C4-2B (cell line): ENCODE measurements around the gene TBC1D32.

Experiments used
- H3K27ac ChIP-seq: fragments of 450-650 bp; 2 replicates; pipeline ENCODE4 v1.5.1; 2017
- ZFX ChIP-seq: fragments of 450-650 bp; IDR thresholded peaks from 2 replicates; pipeline ENCODE4 v1.6.1; 2017
- TF ChIP-seq, protein P1 (sequence below): fragments of 450-650 bp; conservative IDR thresholded peaks from 2 replicates; pipeline ENCODE4 v1.5.1; 2017; ENCODE audit warnings: mild to moderate bottlenecking

Gene TBC1D32

DNA sequence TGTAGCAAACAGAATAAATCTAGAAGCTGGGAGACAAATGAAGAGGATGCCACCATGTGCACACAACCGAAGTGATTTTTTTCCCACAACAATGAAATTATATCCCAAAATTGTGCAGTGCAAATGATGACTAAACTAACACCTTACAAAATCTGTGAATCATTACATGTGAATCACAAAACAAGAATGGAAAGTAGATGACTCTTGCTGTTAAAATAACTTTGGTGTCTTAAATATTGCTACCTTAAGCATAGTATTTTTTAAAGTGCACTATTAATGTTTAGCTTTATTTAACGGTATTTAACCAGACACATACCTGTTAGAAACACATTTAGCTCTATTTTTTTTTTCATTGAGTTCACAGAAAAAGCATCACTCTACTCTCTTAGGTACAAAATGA is 190.8 kb downstream of the TBC1D32 start:
- H3K27ac ChIP-seq, result no peak overlapping the region
- TF ChIP-seq, protein P1, sequence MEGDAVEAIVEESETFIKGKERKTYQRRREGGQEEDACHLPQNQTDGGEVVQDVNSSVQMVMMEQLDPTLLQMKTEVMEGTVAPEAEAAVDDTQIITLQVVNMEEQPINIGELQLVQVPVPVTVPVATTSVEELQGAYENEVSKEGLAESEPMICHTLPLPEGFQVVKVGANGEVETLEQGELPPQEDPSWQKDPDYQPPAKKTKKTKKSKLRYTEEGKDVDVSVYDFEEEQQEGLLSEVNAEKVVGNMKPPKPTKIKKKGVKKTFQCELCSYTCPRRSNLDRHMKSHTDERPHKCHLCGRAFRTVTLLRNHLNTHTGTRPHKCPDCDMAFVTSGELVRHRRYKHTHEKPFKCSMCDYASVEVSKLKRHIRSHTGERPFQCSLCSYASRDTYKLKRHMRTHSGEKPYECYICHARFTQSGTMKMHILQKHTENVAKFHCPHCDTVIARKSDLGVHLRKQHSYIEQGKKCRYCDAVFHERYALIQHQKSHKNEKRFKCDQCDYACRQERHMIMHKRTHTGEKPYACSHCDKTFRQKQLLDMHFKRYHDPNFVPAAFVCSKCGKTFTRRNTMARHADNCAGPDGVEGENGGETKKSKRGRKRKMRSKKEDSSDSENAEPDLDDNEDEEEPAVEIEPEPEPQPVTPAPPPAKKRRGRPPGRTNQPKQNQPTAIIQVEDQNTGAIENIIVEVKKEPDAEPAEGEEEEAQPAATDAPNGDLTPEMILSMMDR, result no peak
- no peak for TF ChIP-seq ZFX

DNA sequence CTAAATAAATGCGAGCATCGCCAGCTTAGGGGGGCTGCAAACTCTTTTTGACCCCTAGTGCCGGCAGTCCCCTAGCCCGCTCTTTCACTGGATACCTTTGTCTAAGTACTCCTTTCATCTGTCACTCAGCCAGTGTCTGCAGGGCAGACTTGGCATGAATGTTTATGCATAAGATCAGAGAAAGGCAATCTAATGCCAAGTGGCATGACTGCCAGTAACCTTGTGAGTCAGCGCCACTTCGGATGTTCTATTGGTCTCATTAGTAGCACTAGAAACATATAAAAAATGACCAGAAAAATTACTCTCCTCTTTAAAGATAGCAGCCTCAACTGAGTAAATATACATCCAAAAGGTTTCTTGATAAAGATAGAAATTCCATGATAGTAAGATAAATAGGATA is 192.2 kb downstream of the TBC1D32 start:
- TF ChIP-seq, protein P1, result no peak
- no peak for TF ChIP-seq ZFX
- peak overlapping the region; percentile 59; the same call in 1 of the 2 replicates for H3K27ac ChIP-seq

GRCh38 chr6:121135425-121135824 is 198.9 kb downstream of the TBC1D32 start:
- TF ChIP-seq ZFX, result no peak
- TF ChIP-seq, protein P1, result no peak
- no peak overlapping the region for H3K27ac ChIP-seq

- H3K27ac ChIP-seq, result no peak overlapping the region
- TF ChIP-seq, protein P1, result no peak
- no peak for TF ChIP-seq ZFX
These were observed 199.4 kb downstream of the TBC1D32 start for GRCh38 chr6:121134922-121135321.

DNA sequence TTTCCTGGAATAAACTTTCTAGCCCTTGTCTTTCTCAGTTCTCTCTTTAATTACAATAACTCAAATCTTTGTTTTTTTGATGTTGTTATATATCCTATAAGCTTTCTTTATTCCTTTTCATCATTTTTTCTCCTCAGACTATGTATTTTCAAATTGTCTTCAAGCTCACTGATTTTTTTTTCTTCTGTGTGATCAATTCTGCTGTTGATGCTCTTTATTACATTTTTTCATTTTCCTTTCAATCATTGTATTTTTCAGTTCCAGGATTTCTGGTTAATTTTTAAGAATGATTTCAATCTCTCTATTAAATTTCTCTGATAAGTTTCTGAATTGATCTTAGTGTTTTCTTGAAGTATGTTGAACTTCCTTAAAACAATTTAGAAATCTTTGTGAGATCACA is 209.7 kb downstream of the TBC1D32 start:
- TF ChIP-seq, protein P1, result no peak
- no peak for TF ChIP-seq ZFX
- no peak overlapping the region for H3K27ac ChIP-seq

DNA sequence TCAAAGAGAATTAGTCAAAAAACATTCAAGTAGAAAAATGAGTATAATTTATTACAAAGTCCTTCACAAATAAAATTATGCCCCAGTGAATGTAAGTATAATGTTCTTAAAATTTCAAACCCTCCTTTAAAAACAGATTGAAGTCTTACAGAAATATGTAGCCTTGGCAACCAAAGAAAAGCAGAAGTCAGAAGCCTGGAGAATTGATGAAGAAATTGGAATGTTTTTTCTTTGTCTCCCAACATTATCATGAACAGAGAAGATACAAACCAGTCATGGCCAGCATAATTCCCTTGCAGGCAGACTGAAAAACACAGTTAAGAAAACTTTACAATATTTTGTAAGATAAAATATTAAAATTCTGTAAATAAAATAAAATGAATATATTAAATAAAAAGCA is 221.9 kb downstream of the TBC1D32 start:
- TF ChIP-seq, protein P1, result no peak
- no peak for TF ChIP-seq ZFX

GRCh38 chr6:121110733-121111132 is 223.5 kb downstream of the TBC1D32 start:
- no peak overlapping the region for H3K27ac ChIP-seq
- TF ChIP-seq, protein P1, result no peak
- no peak for TF ChIP-seq ZFX

More for the DNA sequence above, 221.9 kb downstream of the TBC1D32 start:
- no peak overlapping the region for H3K27ac ChIP-seq
